ENCODE data around the gene NFATC1.

Gene NFATC1

DNA sequence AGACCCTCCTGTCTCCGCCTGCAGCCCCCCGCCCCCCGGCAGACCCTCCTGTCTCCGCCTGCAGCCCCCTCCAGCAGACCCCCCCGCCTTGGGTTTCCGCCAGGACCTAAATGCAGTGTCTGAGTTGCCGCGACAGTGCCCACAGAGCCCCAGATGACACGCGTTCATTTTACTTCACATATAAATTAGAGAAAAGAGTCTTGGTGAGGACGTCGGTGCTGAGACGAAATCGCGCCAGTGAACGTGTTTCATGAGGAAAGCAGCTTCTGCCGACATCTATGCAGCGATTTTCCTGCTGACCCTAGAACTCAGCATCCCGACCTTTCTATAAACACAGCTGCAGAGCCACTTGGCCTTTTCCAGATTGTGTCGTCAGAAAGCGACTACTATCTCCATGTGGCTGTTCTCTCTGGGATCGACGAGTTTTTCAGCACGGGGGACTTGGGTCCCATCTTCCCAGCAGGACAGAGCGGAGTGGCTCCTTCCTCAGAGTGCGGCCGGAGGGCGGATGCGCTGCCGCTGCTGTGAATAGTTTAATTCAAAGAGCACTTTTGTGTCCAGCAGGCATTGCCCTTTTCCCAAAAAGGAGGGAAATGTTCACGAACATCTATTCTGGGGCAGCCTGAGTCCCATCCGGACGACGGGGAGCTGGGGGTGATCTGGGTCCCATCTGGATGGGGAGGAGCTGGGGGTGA, 136.7 kb downstream of the NFATC1 start (continued):
- TF ChIP-seq, protein P1, sequence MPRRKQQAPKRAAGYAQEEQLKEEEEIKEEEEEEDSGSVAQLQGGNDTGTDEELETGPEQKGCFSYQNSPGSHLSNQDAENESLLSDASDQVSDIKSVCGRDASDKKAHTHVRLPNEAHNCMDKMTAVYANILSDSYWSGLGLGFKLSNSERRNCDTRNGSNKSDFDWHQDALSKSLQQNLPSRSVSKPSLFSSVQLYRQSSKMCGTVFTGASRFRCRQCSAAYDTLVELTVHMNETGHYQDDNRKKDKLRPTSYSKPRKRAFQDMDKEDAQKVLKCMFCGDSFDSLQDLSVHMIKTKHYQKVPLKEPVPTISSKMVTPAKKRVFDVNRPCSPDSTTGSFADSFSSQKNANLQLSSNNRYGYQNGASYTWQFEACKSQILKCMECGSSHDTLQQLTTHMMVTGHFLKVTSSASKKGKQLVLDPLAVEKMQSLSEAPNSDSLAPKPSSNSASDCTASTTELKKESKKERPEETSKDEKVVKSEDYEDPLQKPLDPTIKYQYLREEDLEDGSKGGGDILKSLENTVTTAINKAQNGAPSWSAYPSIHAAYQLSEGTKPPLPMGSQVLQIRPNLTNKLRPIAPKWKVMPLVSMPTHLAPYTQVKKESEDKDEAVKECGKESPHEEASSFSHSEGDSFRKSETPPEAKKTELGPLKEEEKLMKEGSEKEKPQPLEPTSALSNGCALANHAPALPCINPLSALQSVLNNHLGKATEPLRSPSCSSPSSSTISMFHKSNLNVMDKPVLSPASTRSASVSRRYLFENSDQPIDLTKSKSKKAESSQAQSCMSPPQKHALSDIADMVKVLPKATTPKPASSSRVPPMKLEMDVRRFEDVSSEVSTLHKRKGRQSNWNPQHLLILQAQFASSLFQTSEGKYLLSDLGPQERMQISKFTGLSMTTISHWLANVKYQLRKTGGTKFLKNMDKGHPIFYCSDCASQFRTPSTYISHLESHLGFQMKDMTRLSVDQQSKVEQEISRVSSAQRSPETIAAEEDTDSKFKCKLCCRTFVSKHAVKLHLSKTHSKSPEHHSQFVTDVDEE (CRISPR knock-in tag; IDR thresholded peaks at IDR 0.05): no peak
- TF ChIP-seq, protein P2, sequence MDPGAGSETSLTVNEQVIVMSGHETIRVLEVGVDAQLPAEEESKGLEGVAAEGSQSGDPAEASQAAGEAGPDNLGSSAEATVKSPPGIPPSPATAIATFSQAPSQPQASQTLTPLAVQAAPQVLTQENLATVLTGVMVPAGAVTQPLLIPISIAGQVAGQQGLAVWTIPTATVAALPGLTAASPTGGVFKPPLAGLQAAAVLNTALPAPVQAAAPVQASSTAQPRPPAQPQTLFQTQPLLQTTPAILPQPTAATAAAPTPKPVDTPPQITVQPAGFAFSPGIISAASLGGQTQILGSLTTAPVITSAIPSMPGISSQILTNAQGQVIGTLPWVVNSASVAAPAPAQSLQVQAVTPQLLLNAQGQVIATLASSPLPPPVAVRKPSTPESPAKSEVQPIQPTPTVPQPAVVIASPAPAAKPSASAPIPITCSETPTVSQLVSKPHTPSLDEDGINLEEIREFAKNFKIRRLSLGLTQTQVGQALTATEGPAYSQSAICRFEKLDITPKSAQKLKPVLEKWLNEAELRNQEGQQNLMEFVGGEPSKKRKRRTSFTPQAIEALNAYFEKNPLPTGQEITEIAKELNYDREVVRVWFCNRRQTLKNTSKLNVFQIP (CRISPR knock-in tag; IDR thresholded peaks at IDR 0.05; ENCODE audit: borderline replicate concordance, low read depth): no peak
- TF ChIP-seq ISL1 (CRISPR knock-in tag; IDR thresholded peaks at IDR 0.05): no peak
- TF ChIP-seq, protein P3, sequence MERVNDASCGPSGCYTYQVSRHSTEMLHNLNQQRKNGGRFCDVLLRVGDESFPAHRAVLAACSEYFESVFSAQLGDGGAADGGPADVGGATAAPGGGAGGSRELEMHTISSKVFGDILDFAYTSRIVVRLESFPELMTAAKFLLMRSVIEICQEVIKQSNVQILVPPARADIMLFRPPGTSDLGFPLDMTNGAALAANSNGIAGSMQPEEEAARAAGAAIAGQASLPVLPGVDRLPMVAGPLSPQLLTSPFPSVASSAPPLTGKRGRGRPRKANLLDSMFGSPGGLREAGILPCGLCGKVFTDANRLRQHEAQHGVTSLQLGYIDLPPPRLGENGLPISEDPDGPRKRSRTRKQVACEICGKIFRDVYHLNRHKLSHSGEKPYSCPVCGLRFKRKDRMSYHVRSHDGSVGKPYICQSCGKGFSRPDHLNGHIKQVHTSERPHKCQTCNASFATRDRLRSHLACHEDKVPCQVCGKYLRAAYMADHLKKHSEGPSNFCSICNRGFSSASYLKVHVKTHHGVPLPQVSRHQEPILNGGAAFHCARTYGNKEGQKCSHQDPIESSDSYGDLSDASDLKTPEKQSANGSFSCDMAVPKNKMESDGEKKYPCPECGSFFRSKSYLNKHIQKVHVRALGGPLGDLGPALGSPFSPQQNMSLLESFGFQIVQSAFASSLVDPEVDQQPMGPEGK (CRISPR knock-in tag; IDR thresholded peaks at IDR 0.05; ENCODE audit: borderline replicate concordance): no peak
- TF ChIP-seq ZFP30 (CRISPR knock-in tag; IDR thresholded peaks at IDR 0.05): no peak

DNA sequence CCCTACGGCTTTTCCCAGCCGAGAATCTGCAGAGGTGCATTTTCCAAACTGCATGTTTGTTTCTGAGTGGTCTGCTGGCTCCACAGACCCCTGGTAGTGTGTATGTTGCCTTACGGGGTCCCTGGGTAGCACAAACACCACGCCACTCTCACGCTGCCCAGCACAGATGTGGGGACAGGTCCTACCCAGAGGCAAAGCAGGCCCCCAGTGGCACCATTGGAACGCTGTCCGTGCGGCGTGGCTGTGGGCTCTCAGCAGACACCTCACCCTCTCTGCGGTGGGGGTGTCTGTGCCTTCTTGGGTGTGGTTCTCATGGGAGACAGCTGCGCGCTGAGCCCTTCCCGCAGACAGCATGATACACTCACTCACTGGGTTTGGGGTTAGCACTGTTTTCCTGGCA, 137.4 kb downstream of the NFATC1 start:
- ATAC-seq: no peak
- TF ChIP-seq PPARA (CRISPR knock-in tag; IDR thresholded peaks at IDR 0.05; ENCODE audit: borderline replicate concordance) (no peak), ZFP30 (CRISPR knock-in tag; IDR thresholded peaks at IDR 0.05) (no peak), ZFP3 (CRISPR knock-in tag; IDR thresholded peaks at IDR 0.05) (no peak), ZC3H10 (CRISPR knock-in tag; IDR thresholded peaks at IDR 0.05) (no peak), ZNF565 (CRISPR knock-in tag; conservative IDR thresholded peaks at IDR 0.05; ENCODE audit: low read depth) (no peak), ZNF8 (CRISPR knock-in tag; IDR thresholded peaks at IDR 0.05) (no peak), CSDC2 (CRISPR knock-in tag; IDR thresholded peaks at IDR 0.05) (no peak), GLIS3 (CRISPR knock-in tag; IDR thresholded peaks at IDR 0.05) (no peak), ARNTL (CRISPR knock-in tag; IDR thresholded peaks at IDR 0.05; ENCODE audit: borderline replicate concordance, low read depth) (no peak), ZNF70 (CRISPR knock-in tag; IDR thresholded peaks at IDR 0.05) (no peak), BACH2 (CRISPR knock-in tag; IDR thresholded peaks at IDR 0.05; ENCODE audit: borderline replicate concordance) (no peak), RARB (CRISPR knock-in tag; IDR thresholded peaks at IDR 0.05) (no peak), ISL1 (CRISPR knock-in tag; IDR thresholded peaks at IDR 0.05) (no peak), SNAI2 (CRISPR knock-in tag; IDR thresholded peaks at IDR 0.05) (no peak)
- TF ChIP-seq, protein P1 (CRISPR knock-in tag; IDR thresholded peaks at IDR 0.05): no peak
- TF ChIP-seq, protein P3 (CRISPR knock-in tag; IDR thresholded peaks at IDR 0.05; ENCODE audit: borderline replicate concordance): no peak
- TF ChIP-seq, protein P2 (CRISPR knock-in tag; IDR thresholded peaks at IDR 0.05; ENCODE audit: borderline replicate concordance, low read depth): no peak
- TF ChIP-seq, protein P4, sequence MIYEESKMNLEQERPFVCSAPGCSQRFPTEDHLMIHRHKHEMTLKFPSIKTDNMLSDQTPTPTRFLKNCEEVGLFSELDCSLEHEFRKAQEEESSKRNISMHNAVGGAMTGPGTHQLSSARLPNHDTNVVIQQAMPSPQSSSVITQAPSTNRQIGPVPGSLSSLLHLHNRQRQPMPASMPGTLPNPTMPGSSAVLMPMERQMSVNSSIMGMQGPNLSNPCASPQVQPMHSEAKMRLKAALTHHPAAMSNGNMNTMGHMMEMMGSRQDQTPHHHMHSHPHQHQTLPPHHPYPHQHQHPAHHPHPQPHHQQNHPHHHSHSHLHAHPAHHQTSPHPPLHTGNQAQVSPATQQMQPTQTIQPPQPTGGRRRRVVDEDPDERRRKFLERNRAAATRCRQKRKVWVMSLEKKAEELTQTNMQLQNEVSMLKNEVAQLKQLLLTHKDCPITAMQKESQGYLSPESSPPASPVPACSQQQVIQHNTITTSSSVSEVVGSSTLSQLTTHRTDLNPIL (CRISPR knock-in tag; IDR thresholded peaks at IDR 0.05; ENCODE audit: low read depth): no peak
